C1 segment of cervical spinal cord (tissue), 14 donors: Measurements from ENCODE around the gene SGSH.
"Not testable (repeated sequence)": the region's sequence is repeated elsewhere in the genome, so short reads cannot be mapped to it uniquely, and the experiment has no call there.

Source experiments
- DNase-seq, 14 donors: peaks; one replicate each; lab custom pipeline; 2025; lab: John Stamatoyannopoulos, UW

The SGSH gene

DNA sequence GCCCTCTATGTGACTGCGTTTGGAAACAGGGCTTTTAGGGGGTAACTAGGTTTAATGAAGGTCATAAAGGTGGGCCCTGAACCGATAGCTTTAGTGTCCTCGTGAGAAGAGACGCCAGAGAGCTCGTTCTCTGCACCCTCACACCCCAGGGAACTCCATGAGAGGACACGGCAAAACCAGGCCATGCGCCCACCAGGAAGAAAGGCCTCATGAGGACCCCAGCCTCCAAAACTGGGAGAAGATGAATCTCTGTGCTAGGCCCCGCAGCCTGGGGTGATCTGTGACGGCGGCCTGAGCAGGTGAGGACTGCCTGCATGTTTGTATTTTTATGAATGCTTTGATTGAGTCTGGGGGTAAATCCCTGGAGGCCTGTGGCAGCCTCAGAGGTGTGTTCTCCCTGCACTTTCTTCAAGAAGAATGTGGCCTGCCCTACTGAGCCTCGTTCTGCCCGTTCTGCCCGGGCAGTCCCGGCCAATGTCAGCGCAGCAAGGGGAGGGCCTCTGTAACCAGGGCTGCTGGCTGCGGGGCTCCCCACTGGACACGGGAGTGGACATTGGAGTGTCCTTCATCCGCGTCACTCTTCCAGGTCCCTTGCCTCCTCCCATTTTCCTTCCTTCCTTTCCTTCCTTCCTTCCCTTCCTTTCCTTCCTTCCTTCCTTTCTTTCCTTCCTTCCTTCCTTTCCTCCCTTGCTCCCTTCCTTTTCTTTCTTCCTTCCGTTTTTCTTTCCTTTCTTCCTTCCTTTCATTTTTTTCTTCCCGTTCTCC is 33.7 kb upstream of the SGSH start:
- DNase-seq, result no peak

DNA sequence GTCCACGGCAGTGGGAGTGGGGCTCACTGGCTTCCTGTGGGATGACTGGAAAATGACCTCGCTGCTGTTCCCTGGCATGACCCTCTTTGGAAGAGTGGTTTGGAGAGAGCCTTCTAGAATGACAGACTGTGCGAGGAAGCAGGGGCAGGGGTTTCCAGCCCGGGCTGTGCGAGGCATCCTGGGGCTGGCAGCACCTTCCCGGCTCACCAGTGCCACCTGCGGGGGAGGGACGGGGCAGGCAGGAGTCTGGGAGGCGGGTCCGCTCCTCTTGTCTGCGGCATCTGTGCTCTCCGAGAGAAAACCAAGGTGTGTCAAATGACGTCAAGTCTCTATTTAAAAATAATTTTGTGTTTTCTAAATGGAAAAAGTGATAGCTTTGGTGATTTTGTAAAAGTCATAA is 32.7 kb upstream of the SGSH start:
- DNase-seq, result no peak

DNA sequence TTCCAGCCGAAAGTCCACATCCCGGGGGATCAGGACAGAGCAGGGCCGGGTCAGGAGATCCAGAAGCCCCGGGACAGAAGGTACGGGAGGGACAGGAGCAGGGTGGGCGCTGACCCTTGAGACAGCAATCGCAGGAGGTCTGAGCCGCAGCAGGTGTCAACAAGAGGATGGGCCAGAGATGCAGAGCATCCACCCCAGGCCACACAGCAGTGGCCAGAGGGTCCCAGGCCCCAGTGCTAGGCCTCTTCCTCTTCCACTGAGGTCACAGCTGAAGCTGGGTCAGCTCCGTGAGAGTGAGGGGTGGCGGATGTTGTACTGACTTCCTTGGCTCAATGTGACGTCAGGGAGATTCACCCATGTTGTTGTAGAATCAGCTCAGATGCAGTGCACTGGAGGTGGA is 31.8 kb upstream of the SGSH start:
- DNase-seq, result no peak

DNA sequence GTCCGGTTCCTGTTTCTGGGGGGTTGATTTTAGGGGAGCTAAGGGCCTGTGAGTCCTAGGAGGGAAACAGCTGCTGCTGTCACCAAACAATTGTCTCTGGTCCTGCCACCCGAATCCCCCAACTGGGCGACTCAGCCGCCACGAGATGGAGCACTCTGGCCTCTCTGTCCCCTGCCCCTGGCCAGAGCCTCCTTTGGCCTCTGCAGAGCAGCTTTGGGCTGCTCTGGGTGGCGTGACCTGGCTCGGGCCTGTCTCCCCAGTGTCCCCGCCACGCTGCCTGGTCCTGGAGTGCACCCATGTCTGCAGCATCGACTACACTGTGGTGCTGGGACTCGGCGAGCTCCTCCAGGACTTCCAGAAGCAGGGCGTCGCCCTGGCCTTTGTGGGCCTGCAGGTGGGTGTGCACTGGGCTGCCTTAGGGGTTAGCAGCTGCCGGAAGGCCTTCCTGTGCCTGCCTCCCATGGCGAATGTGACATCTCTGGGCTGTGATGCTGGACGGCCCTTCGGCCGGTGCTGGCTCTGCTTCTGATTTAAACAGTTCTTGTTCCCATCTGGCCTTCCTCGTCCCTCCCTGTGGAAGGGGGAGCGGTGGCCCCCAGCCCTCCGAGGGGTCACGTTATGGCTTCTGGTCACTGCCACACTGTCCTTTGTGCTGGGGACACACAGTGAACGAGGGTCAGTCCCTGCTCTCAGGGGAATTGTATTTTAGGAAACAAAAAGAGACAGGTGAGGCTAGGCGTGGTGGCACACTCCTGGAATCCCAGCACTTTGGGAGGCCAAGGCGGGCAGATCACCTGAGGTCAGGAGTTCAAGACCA is 29.0 kb upstream of the SGSH start:
- no peak for DNase-seq

DNA sequence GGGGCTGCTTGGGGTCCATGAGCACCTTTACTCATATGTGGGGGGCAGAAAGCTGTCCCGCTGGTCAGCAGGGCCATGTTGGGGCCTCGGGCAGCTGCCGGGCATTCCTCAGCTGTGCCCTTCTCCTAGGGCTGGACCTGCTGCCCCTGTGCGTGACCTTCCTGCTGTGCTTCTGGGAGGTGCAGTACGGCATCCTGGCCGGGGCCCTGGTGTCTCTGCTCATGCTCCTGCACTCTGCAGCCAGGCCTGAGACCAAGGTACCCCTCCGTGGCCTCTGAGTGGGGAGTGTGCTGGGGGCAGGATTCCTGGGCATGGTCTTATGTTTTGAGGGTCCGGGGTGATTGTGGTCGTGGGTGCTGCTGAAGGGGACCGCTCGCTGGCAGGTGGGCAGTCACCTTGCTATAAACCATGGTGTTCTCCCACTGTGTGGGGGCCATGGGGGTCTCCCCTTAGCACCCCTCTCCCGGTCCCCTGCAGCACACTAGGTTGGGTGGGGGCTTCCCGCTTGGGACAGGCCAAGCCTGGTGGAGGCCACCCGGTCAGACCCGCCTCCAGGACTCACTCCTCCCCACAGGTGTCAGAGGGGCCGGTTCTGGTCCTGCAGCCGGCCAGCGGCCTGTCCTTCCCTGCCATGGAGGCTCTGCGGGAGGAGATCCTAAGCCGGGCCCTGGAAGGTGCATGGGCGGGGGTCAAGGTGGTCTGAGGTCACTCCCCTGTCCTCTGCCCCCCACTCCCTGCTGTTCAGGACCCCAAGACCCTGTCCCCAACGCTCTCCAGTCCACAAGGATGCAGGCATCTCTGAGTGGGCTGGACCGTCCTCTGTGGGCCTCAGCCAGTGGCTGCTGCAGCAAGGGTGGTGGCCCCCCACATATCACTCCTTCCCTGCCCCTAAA is 28.1 kb upstream of the SGSH start:
- no peak for DNase-seq

DNA sequence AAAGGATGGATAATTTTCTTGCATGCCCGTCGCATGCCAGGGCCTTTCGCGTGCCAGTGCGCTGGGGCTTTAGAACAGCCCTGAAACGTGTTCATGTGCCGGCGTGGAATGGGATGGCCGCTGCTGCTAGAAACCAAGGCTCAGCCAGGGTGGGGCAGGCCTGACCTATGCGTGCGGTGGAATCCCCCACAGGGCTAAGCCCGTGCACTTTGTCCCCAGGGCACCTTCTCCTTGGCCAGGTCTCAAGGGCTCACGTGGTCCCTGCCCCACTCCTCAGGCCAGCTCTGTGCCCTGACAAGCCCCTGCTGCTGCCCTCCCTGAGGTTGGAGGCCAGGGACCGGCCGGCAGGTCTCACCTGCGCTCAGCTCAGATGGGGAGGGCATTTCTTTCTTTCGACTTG is 27.4 kb upstream of the SGSH start:
- DNase-seq, result no peak

DNA sequence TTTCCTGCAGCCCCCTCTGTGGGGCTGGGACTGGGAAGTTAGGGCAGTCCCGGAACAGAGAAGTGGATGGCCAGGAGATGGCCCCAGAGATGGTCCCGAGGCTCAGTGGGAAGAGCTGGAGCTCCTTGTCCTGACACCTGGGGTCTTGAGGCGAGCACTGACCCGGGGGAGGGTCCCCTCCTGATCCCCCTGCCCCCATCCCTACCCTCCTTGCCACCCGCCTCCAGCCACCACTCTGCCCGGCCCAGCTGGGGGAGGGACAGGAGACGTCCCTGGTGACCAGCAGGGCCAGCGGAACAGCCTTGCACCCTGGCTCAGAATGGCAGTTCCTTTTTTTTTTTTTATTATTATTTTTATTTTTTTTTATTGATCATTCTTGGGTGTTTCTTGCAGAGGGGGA is 26.6 kb upstream of the SGSH start:
- no peak for DNase-seq

DNA sequence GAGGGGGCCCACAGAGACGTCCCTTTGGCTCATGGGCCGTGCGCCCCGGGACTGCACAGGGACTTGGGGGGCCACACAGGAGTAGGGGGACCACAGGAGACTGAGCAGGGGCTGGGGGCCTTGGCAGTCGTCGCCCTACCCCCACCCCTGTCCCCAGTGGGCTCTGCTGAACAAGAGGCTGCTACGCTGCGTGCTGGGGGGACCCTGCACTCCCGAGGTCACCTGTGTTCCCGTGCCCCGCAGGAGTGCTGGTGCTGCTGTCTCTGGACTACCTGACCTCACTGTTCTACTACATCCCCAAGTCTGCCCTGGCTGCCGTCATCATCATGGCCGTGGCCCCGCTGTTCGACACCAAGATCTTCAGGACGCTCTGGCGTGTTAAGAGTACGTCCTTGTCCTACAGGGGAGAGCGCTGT is 26.1 kb upstream of the SGSH start:
- no peak for DNase-seq

DNA sequence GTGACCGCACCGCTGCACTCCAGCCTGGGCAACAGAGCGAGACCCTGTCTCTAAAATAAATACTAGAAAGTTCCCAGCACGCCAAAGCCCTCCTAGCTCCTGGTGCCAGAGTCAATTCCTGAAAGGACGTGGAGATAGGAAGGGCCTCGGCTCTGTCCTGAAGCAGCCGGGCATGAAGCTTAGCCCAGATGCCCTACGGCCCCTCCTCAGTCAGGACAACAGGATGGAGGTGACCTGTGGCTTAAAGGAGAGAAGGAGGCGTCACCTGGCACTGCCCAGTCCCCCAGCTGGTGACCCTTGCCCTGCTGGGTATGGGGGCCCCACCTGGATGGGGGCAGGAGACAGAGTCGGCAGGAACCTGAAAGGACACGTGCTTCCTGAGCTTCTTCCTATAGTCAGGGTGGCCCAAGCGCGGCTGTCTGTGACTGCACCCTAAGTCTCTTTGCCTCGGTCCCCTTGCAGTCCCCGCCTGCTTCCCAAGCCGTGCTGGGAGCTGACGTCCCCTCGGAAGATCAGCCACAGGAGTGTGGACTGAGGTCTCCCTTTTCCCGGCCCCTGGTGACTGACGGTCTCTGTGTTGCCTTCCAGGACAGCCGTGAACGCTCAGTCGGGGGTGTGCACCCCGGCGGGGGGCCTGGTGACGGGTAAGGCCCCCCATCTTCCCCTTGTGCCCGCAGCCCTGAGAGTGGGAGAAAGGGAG is 25.6 kb upstream of the SGSH start:
- no peak for DNase-seq

DNA sequence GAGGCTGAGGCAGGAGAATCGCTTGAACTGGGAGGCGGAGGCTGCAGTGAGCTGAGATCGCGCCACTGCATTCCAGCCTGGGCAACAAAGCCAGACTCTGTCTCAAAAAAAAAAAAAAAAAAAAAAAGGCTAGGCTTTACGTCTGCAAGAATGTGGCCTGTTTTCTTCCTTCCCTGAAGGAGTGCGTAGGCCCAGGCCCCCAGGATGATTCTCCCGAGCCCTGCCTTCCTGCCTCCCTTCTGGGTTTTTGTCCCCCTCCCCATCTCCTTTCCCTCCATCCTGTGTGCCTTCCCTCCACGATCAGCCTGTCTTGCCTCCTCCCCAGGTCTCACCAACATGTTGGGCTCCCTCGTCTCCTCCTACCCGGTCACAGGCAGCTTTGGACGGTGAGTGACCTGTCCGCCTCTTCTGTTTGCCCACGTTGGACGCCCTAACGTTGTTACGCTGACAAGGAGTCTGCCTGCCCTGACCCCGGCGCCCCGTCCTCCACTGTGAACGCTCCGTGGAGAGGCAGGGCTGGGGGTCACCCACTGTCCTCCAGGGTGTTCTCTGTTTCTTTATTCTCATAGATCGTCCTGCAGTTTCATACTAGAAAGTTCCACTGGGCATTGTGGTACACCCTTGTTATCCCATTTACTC is 24.9 kb upstream of the SGSH start:
- no peak for DNase-seq

DNA sequence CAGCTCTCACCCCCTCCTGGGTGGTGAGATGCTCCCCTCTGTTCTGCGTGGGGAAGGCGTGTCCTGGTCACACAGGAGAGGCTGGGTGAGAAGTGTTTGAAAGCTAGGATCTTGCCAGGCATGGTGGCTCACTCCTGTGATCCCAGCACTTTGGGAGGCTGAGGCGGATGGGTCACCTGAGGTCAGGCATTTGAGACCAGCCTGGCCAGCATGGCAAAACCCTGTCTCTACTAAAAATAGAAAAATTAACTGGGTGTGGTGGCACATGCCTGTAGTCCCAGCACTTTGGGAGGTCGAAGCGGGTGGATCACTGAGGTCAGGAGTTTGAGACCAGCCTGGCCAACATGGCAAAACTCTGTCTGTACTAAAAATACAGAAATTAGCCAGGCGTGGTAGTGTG is 24.3 kb upstream of the SGSH start:
- DNase-seq, result not testable (repeated sequence)

DNA sequence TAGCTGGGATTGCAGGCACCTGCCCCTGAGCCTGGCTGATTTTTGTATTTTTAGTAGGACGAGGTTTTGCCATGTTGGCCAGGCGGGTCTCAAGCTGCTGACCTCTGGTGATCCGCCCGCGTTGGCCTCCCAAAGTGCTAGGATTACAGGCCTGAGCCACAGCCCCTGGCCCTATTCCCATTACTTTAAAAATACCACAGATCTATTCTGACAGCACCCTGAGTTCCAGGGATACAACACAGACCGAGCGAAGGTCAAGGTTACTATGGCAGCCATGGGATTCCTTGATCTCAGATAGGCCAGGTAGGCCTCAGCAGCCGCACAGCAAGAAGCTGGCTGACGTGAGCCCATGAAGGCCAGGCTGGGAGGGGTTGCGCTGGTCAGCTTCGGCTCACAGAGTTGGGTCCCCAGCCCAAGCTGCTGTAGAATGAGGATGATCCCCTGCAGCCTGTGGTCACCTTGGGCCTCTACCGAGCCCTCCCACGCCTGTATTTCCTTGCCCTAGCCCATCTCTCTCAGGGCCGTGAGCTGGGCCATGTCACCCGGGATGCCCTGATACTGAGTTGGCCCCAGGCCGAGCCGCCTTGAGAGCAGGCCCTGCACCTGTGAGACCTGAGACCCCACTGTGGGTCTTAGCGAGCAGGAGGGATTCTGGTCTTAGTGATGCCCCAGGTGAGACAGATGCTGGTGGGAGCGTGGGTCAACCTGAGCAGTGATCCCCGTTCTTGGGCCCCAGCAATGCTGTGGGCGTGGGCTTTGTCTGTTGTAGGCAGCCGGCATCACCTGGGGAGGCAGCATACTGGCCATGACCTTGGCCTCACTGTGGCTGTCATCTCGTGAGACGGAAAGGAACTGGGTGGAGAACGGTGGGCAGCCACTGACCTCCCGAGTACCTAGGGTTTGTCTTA is 23.6 kb upstream of the SGSH start:
- no peak for DNase-seq

DNA sequence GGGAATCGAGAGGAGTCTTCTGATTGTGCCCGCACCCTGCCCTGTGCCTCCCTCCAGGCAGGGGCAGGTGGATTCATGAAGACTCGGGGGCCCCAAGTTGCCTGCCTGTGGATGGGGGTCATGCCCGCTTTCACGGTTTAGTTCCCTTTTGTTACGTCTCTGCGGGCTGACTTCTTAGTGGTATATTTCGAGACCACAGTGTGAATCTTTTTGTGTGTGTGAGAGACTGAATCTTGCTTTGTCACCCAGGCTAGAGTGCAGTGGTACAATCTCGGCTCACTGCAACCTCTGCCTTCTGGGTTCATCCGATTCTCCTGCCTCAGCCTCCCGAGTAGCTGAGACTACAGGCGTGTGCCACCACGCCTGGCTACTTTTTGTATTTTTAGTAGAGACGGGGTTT is 22.4 kb upstream of the SGSH start:
- DNase-seq, result no peak

DNA sequence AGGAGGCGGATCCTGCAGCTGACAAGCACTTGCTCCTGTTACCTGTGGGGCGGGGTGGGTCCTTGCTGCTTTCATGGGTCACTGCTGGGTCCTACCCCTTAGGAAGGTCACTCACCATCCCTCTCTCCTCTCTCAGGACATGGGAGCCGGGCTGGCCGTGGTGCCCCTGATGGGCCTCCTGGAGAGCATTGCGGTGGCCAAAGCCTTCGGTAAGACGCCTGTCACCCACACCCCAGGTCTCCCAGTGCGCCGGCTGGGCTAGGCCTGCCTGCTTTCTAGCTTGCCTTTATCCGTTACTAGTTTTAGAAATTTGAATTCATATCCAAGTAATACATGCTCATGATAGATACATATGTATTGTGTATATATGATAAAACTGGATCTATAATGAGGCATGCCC is 17.3 kb upstream of the SGSH start:
- no peak for DNase-seq

DNA sequence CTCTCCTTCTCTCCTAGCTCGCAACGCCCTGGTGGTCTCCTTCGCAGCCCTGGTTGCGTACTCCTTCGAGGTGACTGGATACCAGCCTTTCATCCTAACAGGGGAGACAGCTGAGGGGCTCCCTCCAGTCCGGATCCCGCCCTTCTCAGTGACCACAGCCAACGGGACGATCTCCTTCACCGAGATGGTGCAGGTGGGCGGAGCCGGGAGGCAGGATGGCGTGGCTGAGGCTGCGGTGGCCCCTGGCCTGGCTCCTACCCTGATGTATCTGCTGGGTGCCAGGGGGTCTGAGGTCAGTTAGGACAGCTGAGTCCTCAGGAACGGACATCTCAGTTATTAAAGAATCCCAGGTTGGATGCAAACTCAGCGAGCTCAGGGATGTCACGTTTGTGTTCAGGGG is 16.8 kb upstream of the SGSH start:
- no peak for DNase-seq

DNA sequence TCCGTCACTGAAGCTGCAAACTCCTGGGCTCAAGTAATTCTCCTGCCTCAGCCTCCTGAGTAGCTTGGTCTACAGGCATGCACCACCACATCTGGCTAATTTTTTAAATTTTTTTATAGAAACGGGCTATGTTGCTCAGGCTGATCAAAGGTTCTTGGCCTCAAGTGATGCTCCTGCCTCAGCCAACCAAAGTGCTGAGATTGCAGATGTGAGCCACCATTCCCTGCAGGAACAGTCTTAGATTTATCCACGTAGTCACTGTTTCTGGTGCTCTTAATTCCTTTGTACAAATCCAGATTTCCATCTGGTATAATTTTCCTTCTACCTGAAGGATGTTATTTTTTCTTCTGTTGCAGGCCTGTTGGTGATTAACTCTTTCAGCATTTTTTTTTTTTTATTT is 13.1 kb upstream of the SGSH start:
- DNase-seq, result no peak

DNA sequence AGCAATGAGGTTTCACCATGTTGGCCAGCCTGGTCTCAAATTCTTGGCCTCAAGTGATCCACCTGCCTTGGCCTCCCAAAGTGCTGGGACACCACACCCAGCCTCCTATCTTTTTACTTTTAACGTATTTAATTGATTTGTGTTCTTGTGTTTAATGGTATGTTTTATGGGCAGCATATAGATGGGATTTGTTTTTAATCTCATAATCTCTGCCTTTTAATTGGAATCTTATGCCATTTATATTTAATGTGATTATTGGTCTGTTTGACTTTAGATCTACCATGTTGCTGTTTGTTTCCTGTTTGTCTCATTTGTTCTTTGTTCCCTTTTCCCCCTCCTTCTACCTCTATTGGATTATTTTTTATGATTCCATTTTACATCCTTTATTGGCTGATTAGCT is 12.3 kb upstream of the SGSH start:
- DNase-seq, result no peak

DNA sequence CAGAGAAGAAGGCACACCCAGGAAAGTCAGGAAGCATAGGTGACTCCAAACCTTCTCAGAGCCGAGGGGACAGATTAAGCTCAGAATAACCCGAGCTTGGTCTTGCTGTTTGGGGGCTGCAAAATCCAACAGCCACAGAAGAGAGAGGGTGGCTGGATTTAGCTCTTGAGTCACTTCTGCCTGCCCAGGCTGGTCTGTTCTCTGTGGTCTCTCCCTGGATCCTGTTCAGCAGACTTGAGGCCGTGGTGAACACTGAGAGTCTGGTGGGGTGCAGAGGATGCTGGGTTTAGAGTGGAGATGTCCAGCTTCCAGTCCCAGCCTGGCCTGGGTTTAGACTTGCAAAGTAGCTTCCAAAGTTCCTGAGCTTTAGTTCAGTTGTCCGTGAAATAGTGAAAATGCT is 8.9 kb upstream of the SGSH start:
- DNase-seq, result no peak

DNA sequence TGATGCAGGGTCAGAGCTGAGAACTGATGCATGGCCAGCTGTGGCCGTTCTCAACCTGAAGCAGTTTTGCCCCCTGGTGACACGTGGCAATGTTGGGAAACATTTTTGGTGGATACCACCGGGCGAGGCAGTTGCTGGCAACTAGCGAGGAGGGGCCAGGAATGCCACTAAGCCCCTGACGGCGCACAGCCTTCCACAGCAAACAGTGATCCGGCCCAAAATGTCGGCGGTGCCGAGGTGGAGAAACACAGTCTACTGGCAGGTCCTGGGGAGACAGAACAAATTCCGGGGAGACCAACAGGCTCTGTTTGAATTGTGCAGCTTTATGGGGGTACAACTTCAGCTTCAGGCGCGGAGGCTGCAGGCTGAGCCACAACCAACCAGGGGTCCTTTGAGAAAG is 8.3 kb upstream of the SGSH start:
- DNase-seq, result no peak

DNA sequence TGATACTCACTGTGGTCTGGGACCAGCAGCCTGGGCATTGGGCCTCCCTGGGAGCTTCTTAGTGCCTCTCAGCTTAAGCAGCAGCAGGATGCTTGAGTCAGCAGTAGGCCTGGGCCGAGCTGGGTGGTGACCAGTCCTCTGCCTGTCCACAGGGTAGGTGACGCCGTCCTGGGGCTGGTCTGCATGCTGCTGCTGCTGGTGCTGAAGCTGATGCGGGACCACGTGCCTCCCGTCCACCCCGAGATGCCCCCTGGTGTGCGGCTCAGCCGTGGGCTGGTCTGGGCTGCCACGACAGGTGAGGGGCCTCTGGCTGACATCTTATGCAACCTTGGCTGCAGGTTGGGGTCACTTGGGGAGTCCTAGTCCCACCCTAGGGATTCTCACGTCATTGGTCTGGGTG is 7.5 kb upstream of the SGSH start:
- no peak for DNase-seq
